HG02973 (cell line): ENCODE data around the gene PMEPA1.
"Not testable (repeated sequence)": the region's sequence is repeated elsewhere in the genome, so short reads cannot be mapped to it uniquely, and the experiment has no call there.

ENCODE experiments used
- ATAC-seq: cut with Tn5 transposase; IDR thresholded peaks from one replicate; pipeline ENCODE4 v1.9.1; 2021; ENCODE audit warnings: moderate library complexity; ENCODE audit not compliant: unreplicated experiment

The PMEPA1 gene

DNA sequence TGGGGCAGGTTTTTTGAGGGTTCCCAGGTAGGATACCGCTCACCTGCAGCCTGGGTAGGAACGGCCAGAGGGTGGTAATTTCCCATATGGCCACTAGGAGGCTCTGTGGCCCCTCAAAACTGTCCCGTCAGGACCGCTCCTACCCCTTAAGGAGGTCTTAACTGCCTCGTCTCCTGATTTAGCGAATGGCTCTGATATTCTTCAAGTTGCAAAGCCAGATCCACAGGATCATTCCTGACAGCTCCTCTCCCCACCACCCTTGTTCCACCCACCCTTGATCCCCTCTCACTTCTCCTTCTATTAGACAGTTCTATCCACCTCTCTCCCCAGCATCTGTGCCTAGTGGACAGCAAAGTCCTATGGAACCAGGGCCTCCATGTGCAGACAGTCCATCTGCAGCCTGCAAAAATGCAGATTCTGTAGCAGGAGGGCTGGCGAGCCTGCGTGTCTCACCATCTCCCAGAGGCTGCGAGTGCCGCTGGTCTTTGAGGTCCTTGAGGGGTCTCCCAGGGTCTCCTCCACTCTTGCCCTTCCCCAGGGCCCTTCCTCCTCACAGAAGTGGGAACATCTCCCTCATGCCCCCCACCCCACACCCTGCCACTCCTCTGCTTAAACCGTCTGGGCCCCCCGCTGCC is 55.3 kb downstream of the PMEPA1 start:
- peak; percentile 54 for ATAC-seq

DNA sequence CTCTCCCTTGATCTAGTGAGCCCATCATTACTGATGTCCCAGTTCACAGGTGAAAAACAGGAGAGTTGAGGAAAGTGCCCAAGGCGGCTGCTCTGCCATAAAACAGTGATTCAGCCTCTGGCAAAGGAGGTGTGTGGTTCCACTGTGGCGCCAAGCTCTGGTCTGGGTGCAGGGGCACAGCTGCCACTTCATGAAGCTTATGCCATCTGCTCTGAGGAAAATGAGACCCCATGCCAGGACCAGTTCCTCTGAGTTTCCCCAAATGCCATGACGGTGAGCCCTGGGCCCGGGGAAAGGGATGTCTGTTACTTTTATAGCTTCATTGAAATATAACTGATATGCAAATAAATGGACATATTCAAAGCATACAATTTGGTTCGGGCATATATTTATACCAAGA is 55.9 kb downstream of the PMEPA1 start:
- no peak for ATAC-seq

DNA sequence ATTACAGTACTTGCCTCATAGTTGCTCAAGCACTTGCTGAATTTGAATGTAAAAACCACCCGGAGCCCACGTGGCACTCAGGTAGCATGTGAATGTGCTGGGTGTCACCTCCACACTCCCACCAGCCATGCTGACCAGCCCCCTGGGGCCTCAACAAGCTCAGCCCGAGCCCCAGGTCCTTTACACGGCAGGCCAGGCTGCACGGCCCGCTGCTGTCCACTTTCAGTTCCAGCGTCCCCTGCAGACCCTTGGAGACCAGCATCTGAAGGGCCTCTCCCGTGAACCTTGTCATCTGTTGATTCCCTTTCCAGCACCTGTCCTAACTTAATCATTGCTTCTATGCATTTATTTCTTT is 56.3 kb downstream of the PMEPA1 start:
- no peak for ATAC-seq

DNA sequence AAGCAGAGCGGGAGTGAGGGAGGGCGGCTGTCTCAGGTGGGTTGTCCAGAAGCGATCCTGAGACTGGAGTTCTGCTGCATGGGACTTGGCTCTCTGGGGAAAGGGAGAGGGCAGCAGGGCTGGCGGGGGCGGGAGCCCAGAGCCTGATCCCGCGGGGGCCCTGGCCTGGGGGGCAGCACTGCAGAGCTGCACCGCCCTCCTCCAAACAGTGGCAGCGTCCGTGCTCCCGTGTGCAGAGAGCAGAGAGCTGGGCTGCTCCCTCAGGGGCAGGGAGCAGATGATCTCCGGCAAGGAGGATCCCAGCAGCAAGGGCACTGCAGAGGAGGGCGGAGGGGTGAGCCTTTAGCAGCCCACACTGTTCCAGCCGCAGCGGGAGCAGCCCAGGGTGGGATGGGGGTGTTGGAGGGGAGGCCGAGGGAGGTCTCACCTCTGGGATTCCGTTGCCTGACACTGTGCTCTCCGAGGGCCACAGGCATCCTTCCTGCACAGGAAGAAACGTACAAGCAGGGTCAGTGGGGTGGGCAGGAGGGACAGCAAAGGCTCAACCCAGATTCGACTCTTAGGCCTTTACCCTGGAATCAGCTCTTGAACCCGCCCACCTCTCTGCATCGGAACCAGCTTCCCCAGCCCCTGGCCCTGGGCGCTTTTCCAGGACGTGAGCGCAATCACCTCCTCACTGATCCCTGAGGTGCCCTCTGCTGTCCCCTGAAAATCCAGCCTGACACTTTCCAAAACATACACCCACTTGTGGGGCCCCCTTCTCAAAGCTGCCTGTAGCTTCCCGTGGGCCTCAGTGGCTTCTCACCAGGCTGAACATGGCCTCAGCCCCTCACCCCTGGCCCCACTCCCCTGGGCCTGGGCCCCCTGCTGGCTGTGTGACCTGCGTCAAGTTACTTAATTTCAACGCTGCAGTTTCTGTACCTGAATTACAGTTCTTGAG is 56.9 kb downstream of the PMEPA1 start:
- no peak for ATAC-seq

DNA sequence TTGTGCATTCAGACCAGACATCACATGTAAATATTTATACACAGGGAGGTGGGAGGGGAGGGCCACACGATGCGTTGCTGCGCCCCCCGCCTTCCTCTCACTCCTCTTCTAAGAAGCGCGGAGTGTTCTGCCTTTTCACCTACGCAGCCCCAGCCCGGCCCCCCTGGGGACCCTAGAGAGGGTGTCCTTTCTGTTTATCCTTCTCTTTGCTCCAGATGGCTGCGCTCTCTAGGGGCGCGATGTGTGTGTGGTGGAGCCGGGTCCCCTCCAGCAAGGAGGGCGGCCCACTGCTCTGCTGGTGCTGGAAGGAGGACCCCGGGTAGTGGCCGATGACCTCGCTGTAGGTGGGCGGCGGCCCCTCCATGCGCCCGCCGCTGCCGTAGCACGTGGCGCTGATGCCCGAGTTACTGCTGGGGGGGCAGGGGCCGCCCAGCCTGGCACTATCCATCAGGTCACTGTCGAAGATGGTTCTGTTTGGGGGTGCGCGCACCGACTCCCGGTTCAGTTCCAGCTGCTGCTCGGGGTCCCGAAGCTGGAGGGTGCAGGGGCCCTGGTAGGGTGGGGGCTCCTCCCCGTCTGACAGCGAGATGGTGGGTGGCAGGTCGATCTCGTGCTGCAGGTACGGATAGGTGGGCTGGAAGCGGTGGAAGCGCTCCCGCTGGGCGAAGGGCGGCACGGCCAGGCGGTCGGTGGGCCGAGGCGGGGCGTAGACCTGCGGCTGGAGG is 57.8 kb downstream of the PMEPA1 start:
- ATAC-seq: no peak

DNA sequence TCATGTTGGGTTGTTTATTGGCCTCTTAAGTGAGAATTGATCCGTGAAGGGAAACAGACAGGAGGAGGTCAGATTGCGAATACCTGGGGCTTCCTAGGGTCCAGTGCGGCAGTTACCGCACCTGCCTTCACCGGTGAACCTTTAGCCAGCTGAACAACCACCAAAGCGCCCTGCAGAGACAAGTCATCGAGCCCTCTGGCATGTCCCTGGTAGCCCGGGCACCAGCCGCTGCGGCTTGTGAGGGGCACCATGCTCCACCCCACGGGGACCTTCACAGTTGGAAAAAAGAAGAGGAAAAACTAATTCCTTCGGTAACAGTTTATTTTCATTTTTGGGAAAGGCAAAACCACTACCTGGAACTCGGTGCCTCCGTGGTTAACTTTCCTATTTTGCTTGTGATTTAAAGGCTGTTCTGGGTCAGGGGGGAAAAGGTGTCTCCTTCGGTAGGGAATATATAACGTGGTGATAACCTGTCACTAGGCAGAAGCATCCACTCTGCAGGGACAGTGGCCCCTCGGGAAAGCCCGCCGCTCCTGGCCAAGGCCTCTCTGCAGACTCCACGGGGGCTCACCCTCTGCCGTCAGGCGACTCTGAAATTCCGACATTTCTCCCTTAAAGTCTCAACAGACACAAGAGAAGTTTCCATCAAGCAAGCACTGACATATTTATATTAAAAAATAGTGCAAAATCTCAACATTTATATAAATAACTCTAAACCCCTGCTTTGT is 58.9 kb downstream of the PMEPA1 start:
- ATAC-seq: no peak

DNA sequence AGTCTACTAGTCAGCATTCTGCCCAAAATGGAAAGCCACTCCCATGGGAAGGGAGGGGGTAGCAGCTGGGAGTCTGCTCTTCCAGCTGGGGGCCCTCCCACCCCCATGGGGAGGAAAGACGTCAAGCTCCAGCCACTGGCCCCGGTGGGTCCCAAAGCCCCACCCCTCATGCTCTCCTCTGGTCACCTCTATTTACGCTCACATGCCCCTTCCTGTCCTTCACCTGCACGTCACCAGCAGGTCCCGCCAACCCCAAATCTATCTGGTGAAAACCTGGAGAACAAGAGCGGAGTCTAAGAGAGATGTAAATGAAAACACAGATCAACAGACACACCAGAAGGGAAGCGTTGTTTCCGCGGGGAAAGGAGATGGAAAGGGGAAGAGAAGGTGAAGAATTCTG is 59.5 kb downstream of the PMEPA1 start:
- no peak for ATAC-seq

DNA sequence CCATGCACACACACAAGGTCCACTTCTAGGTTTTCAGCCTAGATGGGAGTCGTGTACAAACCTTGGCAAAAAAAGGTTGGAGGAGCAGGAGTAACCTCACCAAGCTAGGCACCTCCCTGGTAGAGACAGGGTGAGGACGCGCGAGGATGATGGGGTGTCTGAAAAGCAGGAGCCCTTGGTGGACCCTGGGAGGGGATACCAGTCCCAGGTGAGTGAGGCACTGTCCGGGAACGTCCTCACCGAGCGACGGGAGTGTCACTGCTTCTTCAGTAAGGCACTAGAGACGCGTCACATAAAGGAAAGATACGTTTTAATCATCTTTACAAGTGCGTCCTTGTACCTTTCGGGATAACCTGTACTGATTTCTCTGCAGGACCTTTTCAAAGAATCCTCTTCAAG is 60.2 kb downstream of the PMEPA1 start:
- ATAC-seq: no peak

DNA sequence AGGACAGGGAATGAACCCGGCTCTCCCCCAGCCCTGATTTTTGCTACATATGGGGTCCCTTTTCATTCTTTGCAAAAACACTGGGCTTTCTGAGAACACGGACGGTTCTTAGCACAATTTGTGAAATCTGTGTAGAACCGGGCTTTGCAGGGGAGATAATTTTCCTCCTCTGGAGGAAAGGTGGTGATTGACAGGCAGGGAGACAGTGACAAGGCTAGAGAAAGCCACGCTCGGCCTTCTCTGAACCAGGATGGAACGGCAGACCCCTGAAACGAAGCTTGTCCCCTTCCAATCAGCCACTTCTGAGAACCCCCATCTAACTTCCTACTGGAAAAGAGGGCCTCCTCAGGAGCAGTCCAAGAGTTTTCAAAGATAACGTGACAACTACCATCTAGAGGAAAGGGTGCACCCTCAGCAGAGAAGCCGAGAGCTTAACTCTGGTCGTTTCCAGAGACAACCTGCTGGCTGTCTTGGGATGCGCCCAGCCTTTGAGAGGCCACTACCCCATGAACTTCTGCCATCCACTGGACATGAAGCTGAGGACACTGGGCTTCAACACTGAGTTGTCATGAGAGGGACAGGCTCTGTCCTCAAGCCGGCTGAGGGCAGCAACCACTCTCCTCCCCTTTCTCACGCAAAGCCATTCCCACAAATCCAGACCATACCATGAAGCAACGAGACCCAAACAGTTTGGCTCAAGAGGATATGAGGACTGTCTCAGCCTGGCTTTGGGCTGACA is 60.8 kb downstream of the PMEPA1 start:
- no peak for ATAC-seq

DNA sequence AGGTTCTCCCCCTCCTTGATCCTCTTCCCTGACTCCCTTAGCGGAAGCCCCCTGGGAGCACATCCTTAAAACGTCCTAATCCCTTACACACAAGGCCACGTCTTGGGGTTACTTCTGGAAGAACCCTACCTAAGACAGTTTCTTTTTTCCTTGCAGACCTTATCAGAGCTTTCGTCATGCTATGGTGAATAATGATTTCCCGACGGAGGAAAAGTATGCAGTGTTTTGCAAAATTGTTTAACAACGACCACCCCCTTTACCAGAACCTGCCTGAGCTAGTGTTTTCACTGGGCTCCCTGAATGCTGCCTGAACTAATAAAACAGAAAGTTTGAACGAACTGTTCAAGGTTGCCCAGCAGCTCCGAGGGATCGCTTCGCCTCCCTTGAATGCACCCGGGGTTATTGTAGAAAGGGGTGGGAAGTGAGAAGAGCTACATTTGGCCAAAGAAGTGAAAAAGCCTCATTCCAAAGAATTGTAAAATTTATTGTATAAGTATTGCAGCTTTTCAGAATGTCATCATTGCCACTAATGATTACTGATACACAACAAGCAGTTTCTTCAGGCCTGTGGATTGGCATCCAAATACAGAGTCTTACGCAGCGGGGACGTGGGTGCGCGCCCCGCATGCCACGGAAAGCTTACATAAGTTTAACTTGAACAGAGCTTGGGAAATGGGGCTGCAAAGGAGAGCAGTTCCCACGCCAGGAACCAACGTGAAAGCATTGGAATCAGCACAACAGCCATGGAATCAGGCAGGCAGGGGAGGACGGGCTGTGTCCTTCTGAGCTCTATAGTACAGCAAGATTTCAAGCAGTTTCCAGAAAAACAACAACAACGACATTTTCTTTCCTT is 61.7 kb downstream of the PMEPA1 start:
- ATAC-seq: no peak

DNA sequence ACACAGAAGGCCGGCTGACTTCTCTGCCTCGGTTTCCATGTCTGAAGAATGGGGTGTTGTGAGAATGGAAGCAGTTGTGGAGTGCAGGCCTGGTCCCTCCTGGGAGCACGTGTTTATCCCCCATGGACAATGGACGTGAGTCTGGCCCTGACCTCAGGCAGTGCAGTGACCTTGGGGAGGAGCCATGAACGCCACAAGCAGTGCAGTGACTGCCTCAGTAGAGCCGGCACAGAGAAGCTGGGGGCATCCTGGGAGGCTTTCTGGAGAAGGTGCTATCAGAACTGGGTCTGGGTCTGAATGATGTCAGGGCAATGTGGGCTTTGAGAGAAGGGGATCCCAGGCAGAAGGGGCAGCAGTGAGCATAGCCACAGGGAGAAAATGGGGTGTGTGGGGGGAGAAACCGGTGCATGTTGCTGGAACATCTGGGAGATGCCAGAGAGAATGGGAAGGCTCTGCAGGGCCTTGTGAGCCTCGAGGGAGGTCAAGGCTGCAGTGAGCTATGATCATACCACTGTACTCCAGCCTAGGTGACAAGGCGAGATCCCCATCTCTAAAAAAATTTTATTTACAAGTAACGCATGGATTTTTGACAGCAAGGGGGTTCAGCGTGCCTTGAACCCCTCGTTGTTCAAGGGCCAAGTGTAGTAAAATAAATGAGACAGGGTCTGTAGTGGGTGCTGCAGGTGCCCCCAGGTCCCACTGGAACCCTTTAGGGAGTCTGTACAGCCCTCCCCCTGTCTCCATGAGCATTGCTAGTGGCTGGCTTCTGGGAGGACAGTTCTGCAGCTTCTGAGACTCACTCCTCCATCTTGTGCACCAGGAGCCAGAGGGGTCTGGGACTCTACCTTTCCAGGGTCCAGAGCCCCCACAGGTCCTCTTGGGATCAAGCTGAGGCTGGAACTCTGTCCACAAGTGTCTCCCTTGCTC is 62.5 kb downstream of the PMEPA1 start:
- no peak for ATAC-seq

DNA sequence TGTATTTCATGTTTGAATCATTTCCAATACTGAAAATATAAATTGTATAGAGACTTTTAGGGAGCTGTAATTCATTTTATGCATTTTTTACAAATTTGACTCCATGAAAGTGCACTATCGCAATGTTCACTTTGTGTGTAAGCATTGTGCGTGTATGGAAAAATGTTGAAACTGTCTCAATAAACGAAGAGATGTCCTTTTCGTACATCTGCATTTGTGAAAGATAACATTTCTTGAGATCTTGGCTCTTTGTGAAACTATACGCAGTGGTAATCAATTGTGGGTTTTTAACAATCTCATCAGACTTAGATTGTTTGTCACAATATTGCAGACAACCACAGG is 70.9 kb downstream of the PMEPA1 start:
- ATAC-seq: no peak

DNA sequence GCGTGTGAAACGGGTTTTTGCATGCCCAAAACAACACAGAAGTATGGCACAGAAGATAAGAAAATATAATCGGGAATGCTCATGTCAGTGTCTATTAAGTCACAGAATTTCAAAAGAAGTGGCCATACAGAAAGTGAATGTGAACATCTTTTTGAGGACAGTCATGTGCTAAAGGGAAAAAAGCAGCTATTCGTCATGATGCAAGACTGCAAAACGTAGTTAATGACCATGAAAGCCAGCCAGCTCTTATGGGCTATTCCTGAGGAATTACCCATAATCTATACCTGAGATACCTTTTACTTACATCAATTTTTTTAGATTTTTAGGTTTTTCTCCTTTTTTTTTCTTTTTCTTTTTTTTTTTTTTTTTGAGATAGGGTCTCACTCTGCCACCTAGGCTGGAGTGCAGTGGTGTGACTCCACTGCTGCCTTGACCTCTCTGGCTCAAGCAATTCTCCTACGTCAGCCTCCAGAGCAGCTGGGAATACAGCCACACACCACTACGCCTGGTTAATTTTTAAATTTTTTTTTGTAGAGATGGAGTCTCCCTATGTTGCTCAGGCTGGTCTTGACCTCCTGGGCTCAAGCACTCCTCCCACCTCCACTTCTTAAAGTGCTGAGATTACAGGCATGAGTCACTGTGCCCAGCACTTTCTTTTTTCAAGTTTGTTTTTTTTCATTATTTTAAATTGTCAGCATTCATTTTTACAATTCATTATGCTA is 71.5 kb downstream of the PMEPA1 start:
- no peak for ATAC-seq

DNA sequence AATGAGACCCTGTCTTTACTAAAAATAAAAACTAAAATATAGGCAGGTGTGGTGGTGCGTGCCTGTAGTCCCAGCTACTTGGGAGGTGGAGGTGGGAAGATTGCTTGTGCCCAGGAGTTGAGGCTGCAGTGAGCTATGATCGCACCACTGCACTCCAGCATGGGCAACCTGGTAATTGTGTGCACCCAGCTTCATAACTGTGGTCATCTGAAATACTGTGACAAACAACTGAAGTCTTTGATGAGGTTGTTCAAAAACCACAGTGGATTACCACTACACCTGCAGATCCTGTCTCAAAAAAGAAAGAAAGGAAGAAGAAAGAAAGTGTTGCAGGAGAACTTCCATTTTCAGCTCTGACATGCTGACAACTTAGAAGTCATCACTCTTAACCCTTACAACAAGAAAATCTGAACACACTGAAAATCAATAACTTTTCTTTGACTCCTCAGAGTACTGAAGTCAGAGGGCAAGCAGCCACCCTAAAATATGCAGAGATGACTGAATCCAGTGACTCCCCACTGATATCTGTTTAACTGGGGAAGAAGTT is 75.8 kb downstream of the PMEPA1 start:
- ATAC-seq: no peak

DNA sequence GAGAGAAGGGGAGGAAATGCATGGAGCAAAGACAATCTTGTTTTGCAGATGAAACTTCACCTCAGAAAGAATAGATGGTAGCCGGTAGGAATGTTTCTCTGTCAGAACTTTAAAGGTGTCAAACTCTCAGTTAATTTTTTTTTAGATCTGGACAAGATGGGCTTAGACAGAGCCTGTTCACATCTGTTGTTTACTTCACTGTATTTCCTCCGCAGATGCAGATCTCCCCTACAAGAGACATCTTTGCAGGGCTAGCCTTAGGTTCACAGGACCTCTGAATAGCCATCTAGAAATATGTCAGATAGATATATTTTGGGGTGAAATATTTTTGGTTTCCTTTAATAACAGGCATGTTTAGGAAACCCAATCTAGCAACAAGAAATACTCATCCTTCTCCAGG is 77.5 kb downstream of the PMEPA1 start:
- ATAC-seq: no peak

DNA sequence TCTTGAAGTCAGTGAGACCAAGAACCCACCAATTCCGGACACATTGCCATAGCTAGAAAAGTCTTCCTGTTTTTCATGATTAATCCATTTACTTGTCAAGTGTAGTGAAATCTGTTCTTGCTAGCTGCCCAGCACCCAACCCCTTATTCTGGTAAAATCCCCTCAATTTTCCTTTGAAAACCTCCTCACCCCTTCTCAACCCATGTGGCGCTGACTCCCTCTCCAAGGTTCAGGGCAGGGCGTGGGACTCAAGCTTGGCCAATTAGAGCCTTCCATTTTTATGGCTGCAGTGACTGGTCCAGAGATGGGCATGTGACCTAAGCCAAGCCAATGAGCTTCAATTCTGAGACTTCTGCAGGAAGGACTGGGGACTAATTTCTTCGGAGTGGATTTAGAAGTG is 79.8 kb downstream of the PMEPA1 start:
- no peak for ATAC-seq

DNA sequence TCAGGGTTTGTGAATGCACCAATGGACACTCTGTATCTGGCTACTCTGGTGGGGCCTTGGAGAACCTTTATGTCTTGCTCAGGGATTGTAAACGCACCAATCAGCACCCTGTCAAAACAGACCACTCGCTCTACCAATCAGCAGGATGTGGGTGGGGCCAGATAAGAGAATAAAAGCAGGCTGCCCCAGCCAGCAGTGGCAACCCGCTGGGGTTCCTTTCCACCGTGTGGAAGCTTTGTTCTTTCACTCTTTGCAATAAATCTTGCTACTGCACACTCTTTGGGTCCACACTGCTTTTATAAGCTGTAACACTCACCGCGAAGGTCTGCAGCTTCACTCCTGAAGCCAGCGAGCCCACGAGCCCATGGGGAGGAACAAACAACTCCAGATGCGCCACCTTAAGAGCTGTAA is 80.3 kb downstream of the PMEPA1 start:
- not testable (repeated sequence) for ATAC-seq

DNA sequence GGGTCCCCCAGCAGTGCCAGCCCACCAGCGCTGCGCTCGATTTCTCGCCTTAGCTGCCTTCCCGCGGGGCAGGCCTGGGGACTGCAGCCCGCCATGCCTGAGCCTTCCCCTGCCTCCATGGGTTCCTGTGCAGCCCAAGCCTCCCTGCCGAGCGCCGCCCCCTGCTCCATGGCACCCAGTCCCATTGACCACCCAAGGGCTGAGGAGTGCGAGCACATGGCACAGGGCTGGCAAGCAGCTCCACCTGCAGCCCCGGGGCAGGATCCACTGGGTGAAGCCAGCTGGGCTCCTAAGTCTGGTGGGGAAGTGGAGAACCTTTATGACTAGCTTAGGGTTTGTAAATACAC is 80.9 kb downstream of the PMEPA1 start:
- not testable (repeated sequence) for ATAC-seq
